HUES64 (cell line): Measurements from ENCODE around the gene ACTG2.

Experiments
- H3K27ac ChIP-seq: 2 replicates; pipeline ENCODE4 v1.7.0; 2013; ENCODE audit warnings: low read depth, low read length, inconsistent platforms
- H3K27me3 ChIP-seq: 2 replicates; pipeline ENCODE4 v1.6.1; 2013; ENCODE audit warnings: mild to moderate bottlenecking, low read length; ENCODE audit not compliant: insufficient read depth
- H3K36me3 ChIP-seq: 2 replicates; pipeline ENCODE4 v1.6.1; 2013; ENCODE audit warnings: mild to moderate bottlenecking, low read length; ENCODE audit not compliant: insufficient read depth
- H3K4me1 ChIP-seq: 2 replicates; pipeline ENCODE4 v1.6.1; 2013; ENCODE audit warnings: mild to moderate bottlenecking, low read length, moderate library complexity; ENCODE audit not compliant: insufficient read depth
- H3K4me3 ChIP-seq: 2 replicates; pipeline ENCODE4 v1.5.1; 2013; ENCODE audit warnings: mild to moderate bottlenecking, low read length, moderate library complexity
- H3K9ac ChIP-seq: 2 replicates; pipeline ENCODE4 v1.6.1; 2013; ENCODE audit warnings: mild to moderate bottlenecking, low read depth, low read length
- H3K9me3 ChIP-seq: 2 replicates; pipeline ENCODE4 v1.6.1; 2013; ENCODE audit warnings: low read depth, low read length; ENCODE audit not compliant: insufficient read depth
- WGBS: fragments of 150-250, 120-280 bp; methylation state at CpG from one replicate; pipeline ENCODE4 v1.1.7; 2013; ENCODE audit warnings: missing lambda C conversion rate; 5-methylcytosine and 5-hydroxymethylcytosine counted together

ACTG2 gene

DNA sequence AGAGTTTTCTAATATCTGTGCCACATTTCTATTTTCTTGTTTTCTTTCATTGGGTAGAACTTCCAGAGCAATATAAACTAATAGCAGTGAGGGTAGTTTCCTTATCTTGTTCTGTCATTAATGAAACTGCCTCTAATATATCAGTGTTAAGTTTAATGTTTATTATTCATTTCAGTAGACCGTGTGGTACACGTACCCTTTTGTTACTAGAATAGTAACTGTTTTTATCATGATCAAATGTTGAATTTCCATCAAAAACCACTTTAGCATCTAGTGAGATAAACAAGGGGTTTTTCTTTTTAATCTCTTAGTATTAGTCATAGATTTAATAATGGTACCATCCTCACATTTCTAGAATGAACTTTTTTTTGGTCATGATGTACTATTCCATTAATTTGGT, 49.9 kb downstream of the ACTG2 start:
- no peaks in the 10 kb centered on the region for H3K27me3 ChIP-seq
- no peak overlapping the region for H3K4me3 ChIP-seq
- H3K27ac ChIP-seq = no peak overlapping the region
- no peak overlapping the region for H3K9ac ChIP-seq
- H3K9me3 ChIP-seq = no peaks in the 10 kb centered on the region
- no CpG with 5 or more reads among the region's 2 CpGs for WGBS
- peaks cover 79% of the 10 kb centered on the region for H3K36me3 ChIP-seq
- no peaks in the 10 kb centered on the region for H3K4me1 ChIP-seq

DNA sequence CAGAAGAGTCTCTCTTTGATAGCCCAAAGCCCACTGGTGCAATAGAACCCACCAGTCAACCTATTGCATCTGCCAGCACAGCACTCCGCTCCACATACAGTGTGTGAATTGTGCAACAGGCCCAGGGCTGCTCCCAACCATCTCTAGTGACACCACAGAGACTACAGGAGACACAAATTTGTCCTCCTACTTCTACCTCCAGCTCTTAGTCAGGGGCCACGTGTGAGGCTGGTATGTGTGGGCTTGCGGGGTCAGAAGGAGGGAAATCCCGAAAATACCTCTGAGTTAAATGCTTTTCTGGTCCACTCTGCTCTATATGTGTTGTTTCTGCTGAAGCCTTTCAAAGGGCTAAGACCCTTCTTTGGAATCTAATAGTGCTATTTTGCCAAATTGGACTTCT, 51.9 kb downstream of the ACTG2 start:
- Histone ChIP-seq H3K36me3 (peaks cover 83% of the 10 kb centered on the region), H3K4me1 (no peaks in the 10 kb centered on the region), H3K27ac (no peak overlapping the region), H3K27me3 (no peaks in the 10 kb centered on the region), H3K9ac (no peak overlapping the region), H3K9me3 (no peaks in the 10 kb centered on the region), H3K4me3 (no peak overlapping the region)
- WGBS = 93% methylated on average over 4 of the region's 4 CpGs

DNA sequence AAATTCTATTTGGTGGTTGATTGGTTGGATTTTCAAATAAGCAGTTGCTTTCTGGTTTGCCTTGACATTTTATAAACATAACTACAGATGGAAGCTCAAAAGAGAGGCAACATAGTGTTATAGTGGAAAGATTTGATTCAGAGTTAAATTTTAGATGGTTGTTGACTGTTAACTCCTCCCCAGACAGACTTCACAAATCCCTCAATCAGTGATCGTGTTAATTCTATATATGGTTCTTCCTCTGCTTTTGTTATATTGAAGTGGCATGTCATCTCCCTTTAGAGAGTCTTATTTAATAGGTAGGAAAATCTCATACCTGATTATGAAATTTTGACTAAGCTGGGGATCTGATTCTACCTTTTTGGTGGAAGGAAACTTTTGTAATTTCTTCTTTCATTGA, 53.4 kb downstream of the ACTG2 start:
- no peak overlapping the region for H3K27ac ChIP-seq
- no peak overlapping the region for H3K4me3 ChIP-seq
- no peaks in the 10 kb centered on the region for H3K4me1 ChIP-seq
- H3K27me3 ChIP-seq = no peaks in the 10 kb centered on the region
- no CpG with 5 or more reads among the region's 1 CpG for WGBS
- H3K36me3 ChIP-seq = peaks cover 87% of the 10 kb centered on the region
- H3K9ac ChIP-seq = no peak overlapping the region
- no peaks in the 10 kb centered on the region for H3K9me3 ChIP-seq

GRCh38 chr2:73946666-73947065, 53.9 kb downstream of the ACTG2 start:
- no peak overlapping the region for H3K4me3 ChIP-seq
- H3K9ac ChIP-seq = no peak overlapping the region
- no peak overlapping the region for H3K27ac ChIP-seq
- WGBS = 93% methylated on average over 3 of the region's 3 CpGs
- no peaks in the 10 kb centered on the region for H3K27me3 ChIP-seq
- H3K9me3 ChIP-seq = no peaks in the 10 kb centered on the region
- peaks cover 87% of the 10 kb centered on the region for H3K36me3 ChIP-seq
- no peaks in the 10 kb centered on the region for H3K4me1 ChIP-seq

- no peaks in the 10 kb centered on the region for H3K4me1 ChIP-seq
- no peak overlapping the region for H3K27ac ChIP-seq
- 92% methylated on average over 4 of the region's 5 CpGs for WGBS
- peaks cover 91% of the 10 kb centered on the region for H3K36me3 ChIP-seq
- H3K27me3 ChIP-seq = no peaks in the 10 kb centered on the region
- no peaks in the 10 kb centered on the region for H3K9me3 ChIP-seq
- no peak overlapping the region for H3K9ac ChIP-seq
- no peak overlapping the region for H3K4me3 ChIP-seq
These were observed 54.7 kb downstream of the ACTG2 start for GRCh38 chr2:73947412-73948018.

DNA sequence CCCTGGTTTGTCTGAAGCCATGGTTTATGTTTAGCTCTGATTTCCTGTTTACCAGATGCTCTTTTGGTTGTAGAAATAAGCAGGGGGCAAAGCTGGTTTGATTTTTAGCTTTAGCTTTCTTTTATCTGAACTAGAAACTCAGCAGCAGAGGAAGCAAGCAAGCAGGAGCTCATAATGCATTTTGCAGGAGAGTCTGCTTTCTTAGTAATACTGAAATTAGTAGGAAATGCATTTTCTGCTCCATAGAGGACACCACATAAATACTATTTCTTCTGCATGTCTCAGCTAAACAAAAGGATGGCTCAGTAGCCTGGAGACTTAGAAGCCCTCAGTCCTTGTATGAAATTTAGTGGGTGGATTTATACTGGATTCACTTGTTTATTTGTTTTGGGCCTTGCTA, 57.0 kb downstream of the ACTG2 start:
- Histone ChIP-seq H3K27me3 (no peaks in the 10 kb centered on the region), H3K9ac (no peak overlapping the region), H3K4me1 (no peaks in the 10 kb centered on the region), H3K36me3 (peaks cover 89% of the 10 kb centered on the region), H3K4me3 (no peak overlapping the region), H3K27ac (no peak overlapping the region), H3K9me3 (no peaks in the 10 kb centered on the region)

- H3K27me3 ChIP-seq = no peaks in the 10 kb centered on the region
- peaks cover 88% of the 10 kb centered on the region for H3K36me3 ChIP-seq
- no peaks in the 10 kb centered on the region for H3K4me1 ChIP-seq
- WGBS = 87% methylated on average over 12 of the region's 12 CpGs
- no peak overlapping the region for H3K9ac ChIP-seq
- H3K27ac ChIP-seq = no peak overlapping the region
- no peak overlapping the region for H3K4me3 ChIP-seq
- no peaks in the 10 kb centered on the region for H3K9me3 ChIP-seq
These were observed 60.0 kb downstream of the ACTG2 start for GRCh38 chr2:73952499-73953446.

DNA sequence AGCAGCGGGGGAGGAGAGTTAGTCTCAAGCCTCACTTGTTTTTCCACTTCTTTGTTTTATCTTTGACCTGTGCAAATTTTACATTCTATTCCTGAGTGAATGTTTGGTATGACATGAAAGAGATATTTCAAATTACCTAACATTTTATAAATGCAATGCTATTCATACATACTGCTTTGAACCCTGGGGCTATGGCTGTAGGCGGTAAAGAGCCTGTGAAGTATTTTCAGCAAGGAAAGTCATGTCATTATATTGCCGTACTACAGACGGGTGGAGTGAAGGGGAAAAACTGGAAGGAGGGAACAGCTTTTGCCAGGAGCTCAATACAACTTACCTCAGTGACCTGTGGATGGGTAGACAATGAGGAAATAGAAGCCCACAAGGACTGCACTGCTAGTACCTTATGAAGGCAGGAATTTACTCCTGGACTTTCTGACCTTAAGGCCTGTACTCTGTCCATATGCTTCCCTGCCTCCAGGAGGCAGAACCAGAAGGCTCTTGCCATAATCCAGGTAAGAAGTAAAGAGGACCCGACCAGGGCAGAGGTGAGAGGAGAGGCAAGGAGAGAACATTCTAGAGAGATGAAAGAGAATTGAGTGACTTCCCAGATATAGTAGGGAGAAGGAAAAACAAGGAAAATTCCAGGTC, 63.5 kb downstream of the ACTG2 start:
- Histone ChIP-seq H3K9me3 (no peaks in the 10 kb centered on the region), H3K36me3 (peaks cover 74% of the 10 kb centered on the region), H3K27ac (no peak overlapping the region), H3K4me1 (no peaks in the 10 kb centered on the region), H3K27me3 (no peaks in the 10 kb centered on the region), H3K9ac (no peak overlapping the region), H3K4me3 (no peak overlapping the region)
- 91% methylated on average over 5 of the region's 5 CpGs for WGBS

GRCh38 chr2:73961274-73961673, 68.5 kb downstream of the ACTG2 start:
- Histone ChIP-seq H3K9me3 (no peaks in the 10 kb centered on the region), H3K27ac (no peak overlapping the region), H3K36me3 (peaks cover 34% of the 10 kb centered on the region), H3K9ac (no peak overlapping the region), H3K4me3 (no peak overlapping the region), H3K4me1 (no peaks in the 10 kb centered on the region), H3K27me3 (no peaks in the 10 kb centered on the region)
- 96% methylated on average over 4 of the region's 4 CpGs for WGBS

GRCh38 chr2:73961823-73962615, 69.2 kb downstream of the ACTG2 start:
- WGBS = 92% methylated on average over 12 of the region's 12 CpGs

GRCh38 chr2:73962798-73963197, 70.0 kb downstream of the ACTG2 start:
- Histone ChIP-seq H3K27me3 (no peaks in the 10 kb centered on the region), H3K9ac (no peak overlapping the region), H3K9me3 (no peaks in the 10 kb centered on the region), H3K36me3 (peaks cover 21% of the 10 kb centered on the region), H3K27ac (no peak overlapping the region), H3K4me1 (no peaks in the 10 kb centered on the region), H3K4me3 (no peak overlapping the region)
- WGBS = 88% methylated on average over 5 of the region's 5 CpGs

More at GRCh38 chr2:73961823-73962615, 69.2 kb downstream of the ACTG2 start:
- Histone ChIP-seq H3K27ac (no peak overlapping the region), H3K9ac (no peak overlapping the region), H3K27me3 (no peaks in the 10 kb centered on the region), H3K9me3 (no peaks in the 10 kb centered on the region), H3K4me1 (no peaks in the 10 kb centered on the region), H3K36me3 (peaks cover 27% of the 10 kb centered on the region), H3K4me3 (no peak overlapping the region)
